NCI-H446 treated with DMSO at 0.1 percent for 48 hours (cell line): ENCODE results near the gene PYGM.

Experiments
- DNase-seq: peaks from one replicate; lab custom pipeline; 2025; lab: John Stamatoyannopoulos, UW

The PYGM gene

DNA sequence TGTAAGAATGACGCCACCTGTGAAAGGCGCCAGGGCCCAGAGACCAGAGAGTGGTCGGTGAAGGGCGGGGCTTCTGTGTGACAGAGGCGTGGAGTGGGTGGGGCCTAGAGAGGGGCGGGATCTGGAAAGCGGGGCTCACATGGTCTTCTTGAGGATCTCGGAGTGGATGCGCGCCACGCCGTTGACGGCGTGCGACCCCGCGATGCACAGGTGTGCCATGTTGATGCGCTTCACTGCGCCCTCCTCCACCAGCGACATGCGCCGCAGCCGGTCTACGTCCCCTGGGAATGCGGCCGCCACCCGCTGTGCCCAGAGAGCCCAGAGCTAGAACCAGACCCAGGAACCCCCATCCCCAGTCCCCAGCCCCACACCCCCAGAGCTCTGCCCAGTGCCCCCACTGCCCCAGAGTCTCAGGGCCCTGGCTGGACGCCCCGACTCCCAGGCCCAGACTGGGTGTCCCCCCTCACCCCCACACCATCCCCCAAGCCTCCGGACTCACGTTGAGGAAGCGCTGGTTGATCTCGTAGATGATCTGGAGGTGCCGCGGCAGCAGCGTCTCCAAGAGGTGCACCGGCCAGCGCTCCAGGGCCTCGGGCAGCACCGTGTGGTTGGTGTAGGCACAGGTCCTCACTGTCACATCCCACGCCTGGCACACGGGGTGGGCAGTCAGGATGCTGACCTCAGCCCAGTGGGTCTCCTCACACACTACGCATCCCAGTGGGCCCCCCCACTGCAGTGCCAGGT, 6.2 kb downstream of the PYGM start:
- DNase-seq: no peak

DNA sequence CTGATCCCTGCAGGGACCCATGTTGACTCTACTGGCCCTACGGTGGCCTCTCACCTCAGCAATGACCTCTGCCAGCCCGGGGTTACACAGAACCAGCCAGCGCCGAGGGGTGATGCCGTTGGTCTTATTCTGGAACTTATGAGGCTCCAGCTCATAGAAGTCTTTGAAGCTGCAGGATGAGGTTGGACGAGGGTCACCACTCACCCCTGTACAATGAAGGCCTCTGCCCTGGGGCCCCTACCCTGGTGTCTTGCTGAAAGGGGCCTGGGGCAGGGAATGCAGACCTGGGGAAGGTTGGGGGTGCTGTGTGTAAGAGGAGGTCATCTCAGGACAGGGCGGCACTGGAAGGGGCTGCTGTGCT, 6.8 kb downstream of the PYGM start:
- DNase-seq: no peak

DNA sequence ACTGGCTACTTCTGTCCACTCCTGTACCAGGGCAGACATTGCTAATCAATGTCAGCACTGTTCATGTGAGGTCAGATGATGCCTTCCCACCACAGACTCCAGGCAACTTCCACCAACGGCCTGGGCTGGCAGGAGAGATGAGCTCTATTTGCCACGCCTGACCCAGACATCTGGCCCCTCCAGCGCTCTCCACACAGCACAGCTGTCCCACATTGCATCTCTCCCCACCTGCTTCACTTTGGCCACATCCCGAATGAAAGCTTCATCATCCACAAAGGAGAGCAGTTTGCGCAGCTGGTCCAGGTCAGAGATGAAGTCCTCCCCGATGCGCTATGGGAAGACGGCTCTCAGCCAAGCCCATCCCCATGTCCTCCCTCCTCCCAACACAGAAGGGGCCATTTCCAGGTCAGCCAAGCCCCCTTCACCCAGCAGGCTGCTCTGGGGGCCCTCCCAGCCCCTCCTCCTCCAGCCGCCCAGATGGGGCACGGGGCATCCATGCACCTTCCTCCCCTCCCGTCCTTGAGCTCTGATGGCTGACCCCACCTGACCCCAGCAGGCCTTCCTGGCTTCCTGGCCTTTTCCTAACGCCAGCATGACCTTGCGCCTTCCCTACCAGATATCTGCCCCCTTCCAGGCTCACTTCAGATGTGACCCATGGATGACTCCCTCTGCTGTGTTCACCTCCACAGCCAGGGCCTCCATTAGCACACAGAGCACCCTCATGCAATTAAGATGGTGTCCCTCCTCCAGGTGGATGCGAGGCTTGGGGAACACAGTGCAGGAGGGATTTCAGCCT, 7.4 kb downstream of the PYGM start:
- DNase-seq: no peak

DNA sequence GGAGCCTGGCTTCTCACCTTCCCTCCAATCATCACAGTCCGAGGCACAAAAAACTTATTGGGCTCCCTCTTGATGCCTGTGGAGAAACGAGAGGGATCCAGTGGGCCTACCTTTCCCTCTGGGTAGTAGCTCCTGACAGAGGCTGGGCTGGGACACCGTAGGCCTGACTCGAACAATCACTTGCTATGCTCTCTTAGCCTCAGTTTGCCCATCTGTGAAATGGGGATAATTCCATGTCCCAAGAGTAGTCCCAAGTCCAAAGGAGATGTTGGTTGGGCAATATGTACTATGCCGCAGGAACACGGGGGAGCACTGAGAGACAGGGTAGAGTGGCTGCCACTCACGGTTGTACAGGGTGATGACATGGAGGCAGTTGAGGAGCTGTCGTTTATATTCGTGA, 8.2 kb downstream of the PYGM start:
- no peak for DNase-seq

DNA sequence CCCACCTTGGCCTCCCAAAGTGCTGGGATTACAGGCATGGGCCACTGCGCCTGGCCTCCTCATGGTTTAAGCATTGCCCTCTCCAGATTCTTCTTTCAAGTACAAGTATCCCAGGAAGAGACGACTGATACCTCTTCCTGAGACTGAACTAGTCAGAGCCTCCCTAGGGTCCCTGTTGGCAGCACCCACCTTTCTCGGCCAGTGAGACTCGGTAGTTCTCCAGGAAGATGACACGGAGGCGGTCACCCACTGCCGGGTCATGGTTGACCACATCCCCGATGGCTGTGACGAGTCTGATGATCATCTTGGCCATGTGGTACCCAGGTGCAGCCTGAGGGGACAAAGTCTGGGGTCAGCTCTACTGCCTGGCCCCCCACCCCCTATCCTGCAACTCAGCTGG, 8.6 kb downstream of the PYGM start:
- DNase-seq: no peak

DNA sequence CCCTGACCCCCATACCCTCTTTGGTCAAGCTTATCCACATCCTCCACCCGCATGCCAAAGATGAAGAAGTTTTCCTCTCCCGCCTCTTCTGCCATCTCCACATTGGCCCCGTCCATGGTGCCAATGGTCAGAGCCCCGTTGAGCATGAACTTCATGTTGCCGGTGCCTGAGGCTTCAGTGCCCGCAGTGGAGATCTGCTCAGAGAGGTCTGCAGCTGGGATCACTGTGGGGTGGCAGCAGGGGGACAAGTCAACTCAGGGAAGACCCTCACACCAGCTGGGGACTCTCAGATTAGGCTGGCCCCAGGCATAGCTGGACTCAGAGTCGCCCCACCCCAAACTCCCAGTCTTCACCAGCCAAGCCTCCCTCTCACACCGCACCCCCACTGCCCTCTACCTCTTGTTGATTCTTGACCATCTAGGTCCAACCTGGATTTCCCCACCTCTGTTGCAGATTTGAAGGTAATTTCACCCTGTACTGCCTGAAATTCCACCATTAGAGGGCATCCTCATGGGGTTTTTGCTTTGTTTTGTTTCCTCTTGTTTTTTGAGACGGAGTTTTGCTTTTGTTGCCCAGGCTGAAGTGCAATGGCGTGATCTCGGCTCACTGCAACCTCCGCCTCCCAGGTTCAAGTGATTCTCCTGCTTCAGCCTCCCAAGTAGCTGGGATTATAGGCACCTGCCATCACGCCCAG, 9.3 kb downstream of the PYGM start:
- DNase-seq: no peak

DNA sequence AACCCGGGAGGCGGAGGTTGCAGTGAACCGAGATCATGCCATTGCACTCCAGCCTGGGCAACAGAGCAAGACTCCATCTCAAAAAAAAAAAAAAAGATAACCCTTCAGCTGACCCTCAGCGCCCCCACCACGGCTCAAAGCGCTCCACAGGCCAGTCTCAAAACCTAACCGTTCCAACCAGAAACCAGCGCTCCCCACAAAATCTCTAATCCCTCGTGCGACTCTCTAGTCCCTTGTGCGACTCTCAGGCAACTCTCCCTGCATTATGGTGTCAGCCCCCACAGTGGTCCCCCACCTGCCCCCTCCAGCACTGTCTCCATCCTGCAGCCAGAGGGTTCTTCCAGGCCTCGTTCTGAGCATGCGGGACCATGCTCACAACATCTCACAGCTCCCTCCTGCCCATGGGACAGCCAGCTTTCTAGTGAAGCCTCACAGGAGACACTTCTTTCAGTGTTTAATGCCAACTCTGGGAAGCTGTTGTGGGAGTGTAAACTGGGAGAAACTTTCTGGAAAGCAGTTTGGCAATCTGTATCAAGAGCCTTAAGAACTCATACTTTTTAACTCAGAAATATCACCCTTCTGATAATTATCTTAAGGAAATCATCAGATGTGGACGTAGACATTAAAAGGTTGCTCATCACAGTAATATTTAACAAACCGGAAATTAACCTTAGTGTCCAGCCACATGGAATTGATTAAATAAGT, 11.7 kb downstream of the PYGM start:
- no peak for DNase-seq

DNA sequence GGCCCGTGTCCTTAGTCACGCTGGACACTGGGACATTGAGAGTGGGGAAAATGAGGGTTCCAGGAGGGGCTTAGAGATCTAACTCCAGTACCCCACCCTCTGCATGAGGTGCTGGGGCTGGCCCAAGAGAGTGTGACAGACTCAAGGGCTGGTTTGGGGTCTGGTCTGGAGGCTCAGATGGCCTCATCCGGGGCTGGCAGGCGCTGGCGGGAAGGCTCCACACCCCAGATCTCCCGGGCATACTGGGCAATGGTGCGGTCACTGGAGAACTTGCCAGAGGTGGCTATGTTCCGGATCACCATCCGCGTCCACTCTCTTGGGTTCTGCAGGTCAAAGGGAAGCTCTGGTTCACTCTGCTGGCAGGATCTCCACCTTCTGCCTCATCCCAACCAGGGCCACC, 13.3 kb downstream of the PYGM start:
- no peak for DNase-seq

DNA sequence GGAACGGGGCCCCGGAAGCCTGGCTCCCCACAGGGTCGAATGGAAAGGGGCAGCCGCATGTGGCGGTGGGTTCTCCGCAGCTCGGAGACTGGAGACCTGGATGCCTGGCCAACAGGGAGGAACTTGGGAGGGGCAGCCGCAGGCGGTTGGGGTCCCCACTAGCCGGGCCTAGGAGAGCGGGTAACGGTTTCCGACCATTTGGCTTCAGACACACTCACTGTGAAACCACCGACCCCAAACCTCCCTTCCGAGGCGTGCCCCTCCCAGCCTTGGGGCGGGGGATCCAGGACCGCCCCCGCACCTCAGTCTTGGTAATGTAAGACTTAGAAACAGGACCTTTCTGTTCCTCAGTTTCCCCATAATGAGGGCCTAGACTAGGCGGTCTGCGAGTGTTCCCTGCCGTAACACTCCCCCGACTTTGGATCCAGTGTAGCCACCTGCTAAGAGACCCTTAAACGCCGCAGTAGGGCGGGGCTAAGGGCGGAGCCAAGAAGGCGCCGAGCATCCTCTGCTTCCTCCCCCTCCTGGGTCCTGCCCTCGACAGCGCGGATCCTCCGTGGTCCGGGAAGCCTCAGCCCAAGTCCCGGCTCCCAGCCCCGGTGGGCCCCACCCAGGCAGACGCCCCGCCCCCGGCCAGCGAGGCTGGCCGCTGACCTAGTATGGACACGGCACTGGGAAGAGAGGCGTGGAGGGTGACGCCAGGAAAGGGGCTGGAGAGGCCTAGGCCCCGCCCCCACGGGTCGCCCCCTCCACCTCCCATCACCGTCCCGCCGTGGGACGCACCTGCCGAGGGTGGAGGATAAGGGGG, 14.0 kb downstream of the PYGM start:
- no peak for DNase-seq

DNA sequence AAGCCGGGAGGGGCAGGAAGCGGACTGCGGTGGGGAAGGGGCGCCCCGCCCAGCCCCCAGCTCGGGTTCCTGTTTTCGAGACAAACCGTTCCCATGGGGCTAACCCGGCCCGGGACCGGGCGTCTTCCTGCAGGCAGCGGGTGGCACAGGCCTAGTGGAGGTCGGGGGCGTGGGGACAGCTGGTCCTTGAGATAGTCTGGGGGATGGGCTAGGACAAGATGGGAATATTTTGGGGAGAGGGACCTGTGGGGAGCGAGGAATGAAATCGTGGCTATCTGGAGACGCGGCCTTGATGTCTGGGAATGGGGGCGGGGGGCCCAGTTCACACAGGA, 14.6 kb downstream of the PYGM start:
- DNase-seq: no peak

DNA sequence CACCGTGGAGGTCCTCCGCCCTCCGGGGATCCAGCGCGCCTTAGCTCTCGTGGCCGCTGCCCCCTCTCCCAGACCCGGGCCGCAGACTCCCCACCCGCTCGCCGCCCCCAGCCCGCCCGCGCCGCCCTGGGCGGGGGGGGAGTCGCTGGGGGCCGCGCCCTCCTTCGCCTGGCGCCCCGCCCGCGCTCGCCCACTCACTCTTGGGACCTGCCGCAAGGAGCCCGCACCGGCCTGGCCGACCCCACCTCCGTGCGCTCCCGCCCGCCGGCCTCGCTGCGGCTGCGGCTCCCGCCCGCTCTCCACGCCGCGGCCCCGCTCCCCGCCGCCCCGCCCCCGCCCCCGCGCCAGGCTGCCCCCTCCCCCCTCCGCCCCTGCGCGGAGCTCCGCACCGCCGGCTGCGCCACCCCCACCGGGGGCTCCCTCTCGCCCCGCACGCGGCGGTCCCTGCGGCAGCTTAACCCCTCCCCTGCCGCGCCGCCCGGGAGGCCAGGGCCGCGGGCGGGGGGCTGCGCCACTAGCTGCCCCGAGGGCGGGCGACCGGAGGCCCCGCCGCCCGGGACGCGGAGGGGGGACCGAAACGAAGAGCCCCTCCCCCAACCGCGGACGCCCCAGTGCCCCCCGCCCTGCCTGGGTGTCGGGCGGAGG, 15.1 kb downstream of the PYGM start:
- DNase-seq: no peak

DNA sequence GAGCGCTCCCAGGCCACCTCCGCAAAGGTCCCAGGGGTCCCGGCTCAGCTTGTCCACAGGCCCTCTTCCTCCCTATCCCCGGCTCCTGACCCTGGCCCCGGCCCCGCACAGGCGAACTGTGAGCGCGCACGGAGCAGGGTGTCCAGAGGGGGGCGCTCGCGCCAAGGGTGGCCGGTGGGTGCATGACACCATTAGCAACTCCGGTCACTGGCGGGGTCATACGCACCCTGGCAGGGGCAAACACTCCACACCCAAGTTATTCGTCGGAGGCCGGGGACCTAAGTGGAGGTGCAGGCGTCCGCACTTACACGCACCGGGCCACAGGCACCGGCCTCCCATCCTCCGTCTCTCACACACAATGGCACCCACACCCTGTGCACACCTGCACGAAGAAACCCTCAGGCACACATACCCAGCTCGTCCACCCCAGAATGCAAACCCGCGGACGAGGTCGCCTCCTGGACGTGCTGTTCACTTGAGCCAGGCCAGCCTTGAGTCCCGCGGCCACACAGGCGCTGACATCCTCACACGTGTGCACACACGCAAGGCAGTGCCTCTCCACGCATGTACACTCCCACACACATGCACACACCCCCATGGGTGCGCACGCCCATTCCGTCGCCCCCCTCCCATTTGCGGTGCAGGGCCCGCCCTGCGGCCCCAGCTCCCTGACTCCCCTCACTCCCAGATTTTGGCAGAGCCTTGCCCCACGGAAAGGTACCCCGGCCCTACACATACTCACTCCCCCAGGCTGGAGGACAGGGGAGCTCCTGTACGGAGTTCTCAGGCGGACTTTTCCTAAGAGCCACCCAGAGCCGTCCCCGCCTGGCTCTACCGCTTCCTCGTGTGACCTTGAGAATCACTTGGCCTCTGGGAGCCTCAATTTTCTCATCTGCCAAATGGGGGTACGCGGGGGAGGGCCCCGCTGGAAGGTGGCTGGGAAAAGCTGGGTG, 15.9 kb downstream of the PYGM start, which contains the start of gene RASGRP2:
TSS of gene RASGRP2 (minus strand) at position 552 of the 953 bp plus-strand sequence. CDS start 1,276 bp downstream, outside the sequence.
- no peak for DNase-seq

DNA sequence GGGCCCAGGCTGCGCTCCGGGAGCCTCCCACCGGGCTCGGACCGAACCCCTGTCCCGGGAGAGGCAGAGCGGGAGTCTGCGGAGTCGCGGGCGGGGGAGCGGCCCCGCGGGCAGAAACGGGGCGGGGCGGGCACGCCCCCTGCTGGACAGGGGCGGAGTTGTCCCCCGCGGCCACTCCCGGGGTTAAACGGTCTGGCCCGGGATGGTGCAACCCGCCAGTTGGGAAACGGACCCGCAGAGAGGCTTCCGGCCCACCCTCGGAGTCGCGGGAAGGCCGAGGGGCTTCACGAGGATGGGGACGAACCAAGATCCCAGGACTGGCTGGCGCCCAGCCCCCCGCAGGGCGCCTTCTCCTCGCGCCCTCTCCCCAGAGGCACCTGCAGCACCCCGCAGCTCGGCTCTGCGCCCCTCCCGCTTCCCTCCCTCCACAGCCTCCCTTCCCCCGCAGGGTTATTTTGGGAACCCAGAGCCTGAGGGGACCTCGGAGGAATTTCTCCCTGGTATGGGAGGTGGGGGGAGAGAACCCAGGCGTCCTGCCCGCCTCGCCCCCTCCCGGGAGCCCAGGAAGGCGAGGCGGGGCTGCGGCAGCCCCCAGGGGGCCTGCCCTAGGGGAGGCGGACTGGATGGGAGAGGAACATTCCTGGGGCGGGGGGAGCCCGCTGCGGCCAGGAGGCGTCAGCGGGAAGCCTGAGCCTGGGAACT, 16.7 kb downstream of the PYGM start:
- DNase-seq: no peak

DNA sequence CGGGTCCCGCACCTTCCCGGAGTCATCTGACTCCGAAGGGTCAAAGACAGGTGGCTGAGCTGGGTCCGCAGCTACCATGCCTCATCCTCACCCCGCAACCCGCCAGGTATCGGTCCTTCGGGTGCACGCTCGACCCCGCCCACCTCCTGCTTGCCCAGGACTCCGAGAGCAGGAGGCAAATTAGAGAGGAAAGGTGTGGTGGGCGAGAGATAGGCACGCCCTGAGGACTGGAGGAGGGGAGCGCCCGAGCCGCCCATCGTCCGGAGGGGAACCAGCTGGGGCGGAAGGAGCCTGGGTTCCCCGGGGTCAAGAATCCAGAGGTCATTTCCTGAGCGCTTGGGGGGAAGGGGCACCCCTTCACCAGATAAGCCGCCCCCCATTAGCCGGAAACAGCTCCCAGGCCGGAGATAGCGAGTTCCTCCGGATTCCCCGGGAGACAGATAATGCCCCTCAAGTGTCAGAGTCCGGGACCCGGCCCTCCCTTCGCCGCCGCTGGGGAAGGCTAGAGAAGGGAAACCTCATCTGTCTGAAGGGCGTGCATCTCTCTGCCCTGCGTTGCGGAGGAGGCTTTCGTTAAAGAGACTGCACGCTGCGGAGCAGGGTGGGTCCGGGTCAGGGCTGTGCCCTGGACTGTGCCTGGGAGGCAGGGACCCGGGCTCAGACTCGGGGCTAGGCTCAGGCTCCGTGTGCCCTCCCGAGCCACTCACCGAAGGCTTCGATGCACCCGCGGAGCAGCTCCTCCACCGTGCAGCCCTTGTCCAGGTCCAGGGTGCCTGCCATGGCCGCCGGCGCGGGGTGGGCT, 17.5 kb downstream of the PYGM start:
- DNase-seq: no peak

DNA sequence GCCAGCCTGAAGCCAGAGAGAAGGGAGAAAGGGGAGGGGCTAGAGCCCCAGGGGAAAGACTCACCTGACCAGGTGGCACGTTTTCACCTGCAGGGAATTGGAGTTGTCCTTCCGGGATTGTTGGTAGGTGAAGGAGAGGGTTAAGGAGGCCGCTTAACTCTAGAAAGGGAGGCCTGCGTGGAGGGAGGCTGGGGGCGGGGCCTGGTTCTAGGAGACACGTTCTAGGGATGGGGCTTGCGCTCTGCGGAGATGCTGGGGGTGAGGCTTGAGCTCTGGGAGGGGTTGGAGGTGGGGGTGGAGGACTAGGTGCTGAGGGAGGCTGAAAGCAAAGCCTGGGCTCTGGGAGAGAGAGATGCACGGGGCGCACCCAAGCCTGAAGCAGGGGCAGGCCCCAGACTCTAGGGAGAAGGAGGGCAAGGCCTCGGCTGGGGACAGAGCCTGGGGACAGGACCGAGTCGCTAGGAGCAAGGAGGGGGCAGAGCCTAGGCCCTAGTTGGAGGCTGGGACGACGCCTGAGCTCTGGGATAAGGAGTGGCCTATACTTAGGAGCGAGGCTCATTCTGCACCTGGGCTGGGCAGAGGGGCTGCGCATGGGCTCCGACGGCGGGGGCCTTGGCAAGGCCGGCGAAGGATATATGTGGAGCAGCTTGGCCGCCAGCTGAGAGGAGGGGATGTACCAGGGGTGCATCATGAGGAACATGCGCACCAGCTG, 18.2 kb downstream of the PYGM start:
- no peak for DNase-seq

DNA sequence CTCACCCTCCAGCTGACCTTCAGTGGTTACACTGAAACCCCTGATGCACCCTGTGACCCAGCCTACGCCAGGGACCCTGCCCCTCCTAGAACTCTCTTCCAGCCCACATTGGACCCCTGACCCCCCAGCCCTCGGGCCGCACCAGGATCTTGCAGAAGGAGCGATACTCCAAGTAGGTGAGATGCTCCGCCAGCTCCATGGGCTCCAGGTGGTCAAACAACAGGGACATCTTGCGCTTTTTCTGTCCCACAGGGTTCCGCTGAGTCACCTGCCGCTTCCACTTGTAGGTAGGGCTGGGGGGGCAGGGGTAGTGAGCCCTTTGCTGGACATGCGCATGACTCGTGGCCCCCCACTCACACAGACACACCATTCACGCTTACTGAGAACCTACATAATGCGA, 19.9 kb downstream of the PYGM start:
- DNase-seq: no peak

DNA sequence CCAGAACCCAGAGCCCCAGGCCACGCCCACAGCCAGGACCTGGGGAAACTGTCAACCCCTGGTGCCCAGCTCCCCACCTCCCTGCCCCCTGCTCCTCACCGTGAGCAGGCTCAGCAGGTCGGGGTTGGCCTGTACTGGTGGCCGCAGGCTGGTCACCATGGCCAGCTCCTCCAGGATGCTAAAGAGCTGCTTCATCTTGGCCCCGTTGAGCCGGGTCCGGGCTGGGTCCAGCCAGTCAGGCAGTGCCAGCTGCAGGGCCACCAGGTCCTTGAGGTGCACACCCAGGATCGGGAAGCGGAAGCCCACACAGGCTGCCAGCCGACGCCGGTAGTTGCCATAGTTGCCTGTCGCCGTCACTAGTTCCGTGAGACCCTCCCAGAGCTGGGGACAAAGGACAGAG, 23.1 kb downstream of the PYGM start:
- DNase-seq: no peak

DNA sequence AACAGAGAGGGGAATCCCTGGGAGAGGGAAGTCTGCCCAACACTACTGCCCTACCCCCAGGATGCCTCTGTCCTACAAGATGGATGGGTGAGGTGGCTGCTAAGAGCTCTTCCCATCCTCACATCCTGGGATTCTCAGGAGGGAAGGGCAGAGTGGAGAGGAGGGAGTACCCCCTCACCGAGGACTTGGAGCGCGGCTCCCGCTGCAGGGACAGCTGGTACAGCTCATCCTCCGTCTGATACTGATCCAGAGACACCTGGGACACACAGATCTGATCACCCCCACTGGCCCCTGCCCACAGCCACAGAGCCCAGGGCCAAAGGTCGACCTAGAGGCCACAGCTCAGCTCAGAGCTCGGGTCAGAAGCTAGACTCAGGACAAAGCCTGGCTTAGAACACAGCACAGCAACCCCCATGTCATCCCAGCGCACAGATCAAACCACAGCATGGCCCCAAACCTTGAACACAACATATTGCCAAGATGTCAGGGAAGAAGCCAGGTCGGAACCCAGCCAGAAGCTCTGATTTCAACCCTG, 24.0 kb downstream of the PYGM start:
- DNase-seq: no peak
